HG02981 (cell line): ENCODE data around the gene C14orf132.

Experiments
- ATAC-seq: cut with Tn5 transposase; IDR thresholded peaks from one replicate; pipeline ENCODE4 v1.9.1; 2021; ENCODE audit warnings: mild to moderate bottlenecking, moderate library complexity; ENCODE audit not compliant: unreplicated experiment

Gene C14orf132

DNA sequence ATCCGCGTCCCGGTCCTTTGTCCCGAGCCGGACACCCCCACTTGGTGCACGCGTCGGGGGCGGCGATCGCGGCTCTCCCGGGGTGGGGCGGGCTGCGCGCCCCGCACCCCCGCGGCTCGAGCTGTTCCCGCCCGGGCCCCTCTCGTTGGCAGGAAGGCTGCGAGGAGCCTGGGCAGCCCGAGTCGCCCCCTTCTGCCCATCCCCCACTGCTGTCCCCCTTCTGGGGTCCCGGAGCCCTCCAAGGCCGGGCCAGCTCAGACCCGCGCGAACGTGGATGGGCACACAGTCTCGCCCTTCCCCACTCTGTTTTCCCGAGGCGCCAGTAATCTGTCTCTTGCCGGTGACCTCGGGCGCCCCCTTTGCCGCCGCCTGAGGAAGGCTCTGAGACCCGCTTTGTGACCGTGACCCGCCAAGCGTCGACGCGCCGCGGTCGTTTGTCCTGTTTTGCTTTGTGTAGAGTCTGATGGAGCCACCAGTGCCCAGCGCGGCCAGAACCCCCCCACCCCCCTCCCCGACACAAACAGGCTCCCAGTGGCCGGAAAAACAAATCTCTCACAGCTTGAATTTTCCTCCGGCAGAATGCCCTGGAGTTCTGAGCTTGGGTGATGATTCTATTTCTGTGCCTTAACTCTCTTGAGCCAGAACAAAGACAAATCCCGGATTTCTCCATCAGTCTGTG lies 610 bp downstream of the C14orf132 start:
- ATAC-seq: no peak

DNA sequence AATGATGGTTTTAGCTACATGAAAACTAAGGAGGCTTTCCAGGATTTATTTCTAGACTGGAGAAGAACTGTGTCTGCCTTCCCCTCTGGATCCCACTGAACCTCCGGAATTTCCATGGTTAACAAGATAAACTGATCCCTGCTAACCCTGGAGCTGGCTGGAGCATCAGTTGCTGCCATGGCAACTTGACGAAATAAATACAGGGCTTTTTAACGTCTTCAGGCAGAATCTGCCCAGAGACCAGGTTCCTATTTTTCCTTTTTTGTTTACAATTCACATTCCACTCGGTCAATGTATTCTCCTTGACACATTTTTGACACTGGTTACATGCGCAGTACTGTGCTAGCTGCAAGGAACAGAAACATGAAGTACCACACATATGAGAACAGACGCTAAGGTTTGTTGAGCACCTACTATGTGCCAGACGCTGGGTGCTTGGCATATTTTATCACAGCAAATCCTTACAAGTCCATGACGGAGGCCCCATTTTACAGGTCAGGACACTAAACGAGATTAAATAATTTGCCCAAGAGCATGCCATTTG lies 1.7 kb downstream of the C14orf132 start:
- no peak for ATAC-seq

DNA sequence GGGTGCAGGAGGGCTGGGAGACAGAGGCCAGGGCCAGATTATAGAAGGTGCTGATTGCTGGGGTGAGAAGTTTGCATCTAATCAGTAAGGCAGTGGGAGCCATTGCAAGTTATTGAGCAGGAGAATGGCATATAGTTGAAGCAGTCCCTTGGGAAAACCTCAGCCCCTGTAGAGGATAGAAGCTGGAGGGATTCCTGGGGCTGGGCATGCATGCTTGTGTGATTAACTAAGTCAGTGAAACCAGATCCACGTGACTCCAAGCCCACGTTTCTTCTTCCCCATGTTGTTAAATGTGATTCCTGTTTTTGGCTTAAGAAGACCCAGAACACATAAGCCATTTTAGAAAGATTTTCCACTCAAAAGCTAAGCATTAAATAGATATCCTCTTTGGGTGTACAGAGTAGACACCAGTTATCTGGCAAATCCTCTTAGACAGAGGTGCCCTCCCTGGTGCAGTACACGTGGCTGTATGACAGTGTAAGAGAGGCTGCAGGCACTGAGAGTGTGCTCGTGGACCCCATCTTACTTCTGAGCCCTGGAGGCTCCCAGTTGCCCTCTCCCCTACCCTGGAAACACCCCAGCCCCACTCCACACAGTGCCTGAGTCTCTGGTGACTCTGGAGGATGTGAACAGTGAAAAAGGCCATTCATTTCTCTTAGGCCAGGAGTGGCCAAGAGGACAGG lies 3.2 kb downstream of the C14orf132 start:
- ATAC-seq: no peak

DNA sequence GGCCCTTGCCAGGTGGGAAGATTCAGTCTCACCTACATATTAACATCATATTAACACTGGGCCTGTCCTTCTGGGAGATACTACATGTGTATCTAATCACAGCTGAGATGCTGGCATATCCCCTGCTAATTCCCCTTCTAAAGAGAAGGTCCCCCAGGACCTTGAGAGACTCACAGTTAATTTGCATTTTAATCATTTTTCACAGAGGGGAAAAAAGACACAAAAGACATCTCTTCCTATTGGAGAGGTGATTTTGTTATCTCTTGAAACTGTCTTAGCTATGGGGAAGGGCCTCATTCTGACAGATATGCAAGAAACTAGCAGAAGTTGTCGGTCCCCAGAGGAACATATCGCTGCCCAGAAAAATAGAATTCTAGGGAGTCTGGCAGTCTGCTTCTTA lies 7.5 kb downstream of the C14orf132 start:
- no peak for ATAC-seq

DNA sequence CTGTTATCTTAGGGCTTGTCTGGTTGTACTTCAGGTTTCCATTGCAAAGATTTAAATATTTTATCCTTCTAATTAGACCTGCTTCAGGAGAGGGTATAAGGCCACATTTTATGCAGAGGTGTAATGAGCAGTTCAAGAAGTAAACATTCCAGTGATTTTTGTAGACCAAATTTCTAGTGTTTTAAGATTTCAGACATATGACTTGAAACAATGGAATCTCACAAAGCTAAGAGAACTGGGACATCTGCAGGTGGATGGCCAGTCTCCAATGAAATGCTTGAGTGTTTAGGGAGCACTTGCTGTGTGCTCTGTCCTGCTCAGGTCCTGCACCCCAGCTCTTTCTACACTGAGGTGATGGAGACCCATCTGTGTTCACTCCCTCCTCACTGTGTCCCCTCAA lies 7.9 kb downstream of the C14orf132 start:
- ATAC-seq: no peak

DNA sequence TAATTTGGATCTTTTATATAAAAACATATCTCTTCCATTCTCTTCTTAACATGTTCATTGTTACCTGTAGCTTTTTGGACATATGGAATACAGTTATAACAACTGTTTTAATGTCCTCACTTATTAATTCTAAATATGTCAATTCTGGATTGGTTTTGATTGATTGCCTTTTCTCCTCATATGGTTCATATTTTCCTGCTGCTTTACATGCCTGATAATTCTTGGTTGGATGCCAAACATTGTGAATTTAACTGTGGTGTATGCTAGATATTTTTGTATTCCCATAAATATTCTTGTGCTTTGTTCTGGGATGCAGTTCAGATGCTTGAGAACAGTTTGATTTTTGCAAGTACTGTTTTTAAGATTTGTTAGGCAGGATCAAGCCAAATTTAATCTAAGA lies 10.8 kb downstream of the C14orf132 start:
- no peak for ATAC-seq

DNA sequence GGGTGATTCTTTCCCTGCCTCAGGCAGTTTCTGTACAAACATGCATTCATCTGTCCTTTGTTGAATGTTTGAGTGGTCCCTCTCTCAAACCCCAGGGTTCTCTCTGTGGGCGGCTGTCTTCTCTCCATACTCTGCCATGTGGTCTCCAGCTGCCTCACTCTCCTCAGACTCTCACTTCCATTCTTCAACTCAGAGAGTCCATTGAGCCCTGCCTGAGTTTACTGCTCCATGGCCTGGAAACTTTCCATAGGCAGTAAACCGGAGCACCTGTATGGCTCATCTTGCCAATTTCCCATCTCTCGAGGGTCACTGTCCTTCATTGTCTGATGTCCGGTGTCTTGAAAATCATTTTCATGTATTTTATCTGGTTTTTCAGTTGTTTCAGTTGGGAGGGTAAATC lies 11.3 kb downstream of the C14orf132 start:
- ATAC-seq: no peak

DNA sequence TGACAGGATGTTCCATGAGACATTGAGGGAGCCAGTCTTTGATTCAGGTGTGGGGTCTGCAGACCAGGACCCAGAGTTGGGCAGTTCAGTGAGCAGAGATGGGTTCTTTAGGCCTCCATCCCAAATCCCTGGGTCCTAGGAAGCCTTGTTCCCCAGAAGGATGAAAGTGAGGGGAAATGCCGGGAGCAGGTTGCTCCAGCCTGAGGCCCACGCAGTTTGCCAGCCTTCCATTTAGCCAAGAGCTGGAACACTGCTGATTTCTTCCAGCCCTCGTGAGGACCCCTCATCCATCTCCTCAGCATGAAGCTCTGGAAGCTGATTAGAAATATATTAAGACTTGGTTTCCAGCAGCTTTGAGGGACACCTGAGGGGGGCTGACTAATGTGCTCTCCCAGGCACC lies 12.1 kb downstream of the C14orf132 start:
- no peak for ATAC-seq

DNA sequence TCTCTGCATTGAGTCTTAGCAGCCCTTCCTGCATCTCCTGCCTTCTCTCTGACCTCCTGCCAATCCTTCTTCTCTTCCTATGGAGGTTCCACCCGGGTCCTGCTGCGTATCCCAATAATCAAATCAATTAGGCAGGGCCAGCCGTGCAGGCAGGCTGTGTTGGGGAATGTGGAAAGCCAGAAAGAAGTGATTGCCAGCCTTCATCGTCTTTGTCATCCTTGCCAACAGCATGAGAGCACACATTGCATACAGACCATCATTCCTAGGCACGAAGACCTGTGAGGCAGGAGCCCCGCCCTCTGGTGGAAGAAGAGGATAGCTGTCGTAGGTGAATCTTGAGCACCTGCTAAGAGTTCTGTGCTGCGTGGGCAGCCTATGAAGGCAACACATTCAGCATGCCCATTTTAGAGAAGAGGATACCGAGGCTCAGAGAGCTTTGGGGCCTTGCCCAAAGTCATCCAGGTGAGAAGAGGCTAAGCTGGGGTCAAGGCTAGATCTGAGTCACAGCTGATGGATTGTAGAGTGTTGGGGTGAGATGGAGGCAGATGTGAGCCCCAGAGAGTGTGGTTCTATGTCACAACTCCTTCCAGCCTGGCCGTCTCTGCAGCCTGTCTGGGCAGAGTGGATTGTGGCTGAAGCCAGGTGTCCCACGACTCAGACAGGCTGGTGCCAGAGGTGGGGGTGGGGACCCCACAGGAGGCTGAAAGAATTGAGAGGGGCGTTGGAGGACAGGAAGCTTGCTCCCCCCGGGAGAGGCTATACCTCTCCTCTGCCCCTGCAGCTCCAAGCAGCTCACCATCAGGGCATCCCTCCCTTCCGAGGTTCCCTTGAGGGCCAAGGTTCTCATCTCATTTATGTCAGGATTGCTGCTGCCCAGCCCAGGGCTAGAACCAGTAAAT lies 12.7 kb downstream of the C14orf132 start:
- ATAC-seq: no peak

DNA sequence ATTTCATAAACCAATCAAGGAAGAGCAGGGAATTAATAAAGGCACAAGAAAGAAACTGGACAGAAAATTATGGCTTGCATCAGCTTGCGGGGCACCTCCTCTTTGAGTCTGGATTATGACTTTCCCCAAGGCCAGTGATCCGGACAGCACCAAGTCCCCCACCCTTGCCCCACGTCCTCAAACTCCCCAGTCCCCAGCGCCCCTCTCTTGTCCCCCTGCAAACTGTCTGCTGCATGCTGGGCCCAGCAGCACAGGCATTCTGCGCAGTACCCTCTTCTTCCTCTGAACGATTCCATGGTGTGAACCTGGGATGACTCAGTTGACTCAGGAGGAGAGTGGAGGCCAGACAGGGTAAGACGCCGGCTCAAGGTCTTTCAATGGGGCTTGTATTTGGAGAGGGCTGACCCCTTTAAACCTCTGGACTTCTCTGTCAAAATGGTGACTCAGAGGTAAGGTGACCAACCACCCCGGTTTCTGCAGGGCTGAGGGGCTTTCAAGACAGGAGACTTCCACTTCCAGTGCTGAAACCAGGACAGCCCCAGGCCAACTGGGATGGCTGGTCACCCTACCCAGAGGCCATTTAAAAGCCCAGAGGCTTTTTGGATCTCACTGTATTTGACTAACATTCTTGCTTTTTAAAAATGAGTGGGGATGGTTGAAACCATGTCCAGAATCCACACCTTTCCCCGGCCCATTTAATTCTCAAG lies 13.5 kb downstream of the C14orf132 start:
- ATAC-seq: no peak

DNA sequence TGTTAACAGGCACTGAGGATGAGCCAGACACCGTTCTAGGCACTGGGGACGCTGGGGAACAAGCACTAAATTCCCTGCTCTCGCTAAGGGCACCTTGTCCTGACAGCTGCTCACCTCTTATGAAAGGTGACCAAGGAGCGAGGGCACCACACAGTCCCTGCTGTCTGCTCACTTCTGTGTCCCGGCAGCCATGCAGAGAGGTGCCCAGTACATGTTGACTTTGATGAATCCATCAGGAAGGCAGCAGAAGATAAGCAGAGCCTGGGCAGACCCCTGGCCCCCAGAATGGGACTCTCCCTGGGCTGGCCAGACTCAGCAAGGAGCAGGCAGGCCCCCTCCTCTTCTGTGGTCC lies 14.1 kb downstream of the C14orf132 start:
- no peak for ATAC-seq

DNA sequence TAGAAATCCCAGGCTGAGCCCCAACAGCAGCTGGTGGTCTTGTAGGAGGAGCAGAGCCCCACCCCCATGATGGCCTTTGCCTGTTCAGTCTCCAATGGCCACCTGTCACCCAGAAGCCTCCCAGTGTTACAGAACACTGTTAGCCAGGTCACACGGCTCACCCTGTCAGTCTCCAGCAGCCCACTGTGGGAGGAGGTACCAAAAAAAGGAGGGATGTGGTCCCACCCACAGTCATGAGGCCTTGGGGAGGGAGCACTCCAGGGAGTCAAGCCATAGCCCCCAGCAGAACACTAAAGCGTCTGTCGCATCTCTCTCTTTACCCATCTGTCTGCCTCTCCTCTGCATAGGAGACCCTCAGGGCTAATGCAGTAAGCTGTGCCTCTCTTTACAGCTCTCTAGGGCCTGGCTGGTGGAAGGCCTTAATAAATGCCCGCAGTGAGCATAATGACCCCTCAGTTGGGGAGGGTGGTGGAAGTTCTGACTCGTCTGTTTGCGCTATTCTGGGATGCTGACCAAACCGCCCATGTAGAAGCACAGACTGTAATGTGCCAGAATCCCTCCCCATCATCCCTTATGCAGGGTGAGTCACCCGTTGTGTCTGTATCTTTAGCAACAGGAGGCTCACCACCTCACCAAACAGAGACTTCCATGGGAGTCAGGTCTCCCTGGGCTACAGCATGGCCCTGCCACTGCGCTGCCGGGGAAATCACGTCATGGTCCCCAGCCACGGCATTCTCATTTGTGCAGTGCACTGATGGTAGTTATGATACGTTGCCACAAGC lies 14.6 kb downstream of the C14orf132 start:
- ATAC-seq: no peak

DNA sequence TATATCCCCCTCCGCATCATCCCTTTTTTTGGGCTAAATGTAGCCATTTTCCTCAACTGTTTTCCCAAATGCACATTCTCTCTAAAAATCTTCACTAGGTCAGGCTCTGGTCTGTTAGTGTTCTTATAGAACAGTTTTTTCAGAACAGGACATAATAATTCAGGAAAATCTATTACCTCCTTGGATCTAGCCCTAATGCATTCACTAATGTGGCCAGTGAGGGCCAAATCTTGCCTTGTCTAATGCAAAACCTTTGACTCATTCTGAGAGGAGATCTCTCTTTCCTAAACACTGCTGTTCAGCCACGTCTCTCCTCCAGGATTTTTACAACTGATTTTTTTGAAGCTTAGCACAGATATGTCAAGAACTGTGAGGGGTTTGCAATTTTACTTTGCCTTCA lies 15.5 kb downstream of the C14orf132 start:
- ATAC-seq: no peak

DNA sequence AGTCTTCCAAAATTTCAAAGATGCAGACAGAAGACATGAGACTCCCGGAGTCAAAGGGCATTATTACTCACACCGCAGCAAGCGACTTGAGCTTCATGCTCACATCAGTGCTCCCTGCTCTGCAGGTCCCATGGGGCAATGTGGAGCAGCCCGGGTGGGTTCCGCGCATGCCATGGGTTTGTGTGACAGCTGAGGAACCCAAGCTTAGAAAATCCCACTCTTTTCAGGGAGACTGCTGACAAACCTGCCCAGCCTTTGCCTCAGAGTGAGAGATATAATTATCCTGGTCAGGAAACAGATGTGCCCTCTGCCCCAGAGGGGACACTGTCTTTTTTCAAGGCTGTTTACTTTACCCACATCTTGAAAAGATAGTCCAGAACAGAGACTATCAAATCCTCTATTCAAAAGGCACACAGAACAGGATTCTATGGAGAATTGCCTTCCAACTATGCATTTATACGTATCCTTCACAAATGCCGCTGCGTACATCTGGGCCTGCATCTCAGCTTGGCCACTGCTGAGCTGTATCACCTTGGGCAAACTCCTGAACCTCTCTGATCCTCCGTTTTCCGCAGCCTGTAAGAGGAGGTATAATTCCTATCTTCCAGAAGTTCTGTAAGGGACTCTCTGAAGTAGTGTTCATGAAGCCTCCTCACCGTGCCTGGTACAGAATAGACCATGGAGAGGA lies 16.0 kb downstream of the C14orf132 start:
- no peak for ATAC-seq

DNA sequence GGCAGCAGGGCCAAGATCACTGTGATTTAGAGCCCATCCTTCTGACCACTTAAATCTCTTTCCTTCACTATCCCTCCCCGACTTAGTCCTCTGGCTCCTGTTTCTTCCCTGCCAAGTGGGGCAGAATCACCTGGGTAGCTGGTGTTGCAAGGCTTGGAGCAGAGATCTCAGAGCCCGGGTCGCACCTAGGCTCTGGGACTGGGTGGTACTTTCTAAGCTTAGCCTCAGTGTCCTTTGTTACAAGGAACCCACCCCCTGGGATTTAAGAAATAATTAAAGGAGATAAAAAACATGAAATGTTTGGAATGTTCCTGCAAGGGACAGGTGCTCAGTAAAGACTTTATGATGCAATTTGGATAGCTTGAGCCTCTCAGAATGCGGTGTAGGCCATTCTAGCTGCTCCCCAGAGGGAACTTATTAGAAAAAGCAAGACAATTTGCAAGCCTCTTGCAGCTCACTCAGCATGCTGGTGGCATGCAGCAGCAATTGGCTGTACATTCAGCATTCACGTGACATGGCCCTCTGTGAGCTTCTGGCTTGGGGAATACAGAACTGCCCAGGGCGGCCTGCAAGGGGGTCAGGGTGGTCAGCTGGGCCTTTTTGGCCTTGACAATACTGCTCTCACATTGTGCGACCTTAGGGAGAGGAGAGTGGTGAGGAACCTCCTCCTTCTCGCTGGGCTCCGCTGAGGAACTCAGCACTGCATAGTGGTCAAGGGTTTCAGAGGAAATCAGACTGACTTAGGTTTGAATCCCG lies 16.8 kb downstream of the C14orf132 start:
- ATAC-seq: no peak

DNA sequence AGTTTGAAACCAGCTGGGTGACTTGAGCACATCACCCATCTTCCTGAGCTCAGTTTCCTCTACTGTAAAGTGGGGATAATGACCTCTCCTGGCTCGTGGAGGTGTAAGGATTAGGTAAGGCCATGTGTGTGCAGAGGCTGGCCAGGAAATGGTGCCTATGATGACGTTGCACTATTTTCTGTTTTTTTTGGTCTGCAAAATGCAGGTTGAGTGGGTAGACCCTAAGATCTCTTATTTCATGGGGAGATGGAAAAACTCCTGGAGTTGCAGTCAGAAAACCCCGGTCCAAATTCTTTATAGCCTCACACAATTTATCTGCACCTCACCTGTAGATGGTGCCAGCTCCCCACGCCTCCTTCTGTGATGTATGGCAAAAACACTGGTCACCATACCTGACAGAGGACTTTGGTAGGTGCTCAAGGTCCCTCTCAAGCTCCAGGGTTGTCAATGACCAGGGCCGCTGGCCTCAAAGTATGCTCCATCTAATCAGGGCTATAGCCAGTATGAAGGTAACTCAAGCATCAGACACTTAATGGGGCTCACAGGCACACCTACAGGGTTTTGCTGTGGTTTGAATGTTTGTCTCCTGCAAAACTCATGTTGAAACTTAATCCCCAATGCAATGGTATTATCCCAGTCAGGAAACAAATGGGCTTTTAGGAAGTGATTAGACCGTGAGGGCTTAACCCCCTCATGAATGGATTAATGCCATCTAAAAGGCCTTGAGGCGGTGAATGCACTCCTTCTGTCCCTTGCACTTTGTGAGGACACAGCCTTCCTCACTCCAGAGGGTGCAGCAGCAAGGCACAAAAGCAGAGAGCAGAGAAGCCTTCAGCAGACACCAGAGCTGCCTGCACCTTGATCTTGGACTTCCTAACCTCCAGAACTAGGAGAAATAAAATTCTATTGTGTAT lies 17.6 kb downstream of the C14orf132 start:
- ATAC-seq: no peak

DNA sequence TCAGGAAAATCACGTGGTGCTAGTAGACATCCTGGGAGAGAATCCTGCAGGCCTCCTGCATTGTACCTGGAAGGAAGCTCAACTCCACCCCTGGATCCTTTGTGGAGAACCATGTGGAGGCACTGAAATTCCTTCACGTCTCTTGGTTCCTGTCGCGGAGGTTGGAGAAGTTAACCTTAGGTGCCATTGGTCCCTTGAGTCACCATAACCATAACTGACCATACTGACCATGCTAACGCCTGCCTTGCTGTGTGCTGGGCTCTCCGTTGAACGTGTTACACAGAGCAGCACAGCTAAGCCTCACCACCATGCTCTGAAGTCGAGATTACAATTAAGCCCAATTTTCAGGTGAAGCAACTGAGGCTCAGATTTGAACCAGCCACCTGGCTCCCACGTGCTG lies 18.6 kb downstream of the C14orf132 start:
- no peak for ATAC-seq
